HK-2 (cell line): ENCODE results near the gene PDCD6IP.
A peak's percentile ranks its signal among the peaks of the same experiment; 100 is the strongest.
"Not testable (repeated sequence)": the region's sequence is repeated elsewhere in the genome, so short reads cannot be mapped to it uniquely, and the experiment has no call there.

Experiments used
- DNase-seq: peaks from one replicate; pipeline ENCODE4 v3.0.0-alpha.2; 2018; ENCODE audit not compliant: unreplicated experiment

PDCD6IP gene, protein sequence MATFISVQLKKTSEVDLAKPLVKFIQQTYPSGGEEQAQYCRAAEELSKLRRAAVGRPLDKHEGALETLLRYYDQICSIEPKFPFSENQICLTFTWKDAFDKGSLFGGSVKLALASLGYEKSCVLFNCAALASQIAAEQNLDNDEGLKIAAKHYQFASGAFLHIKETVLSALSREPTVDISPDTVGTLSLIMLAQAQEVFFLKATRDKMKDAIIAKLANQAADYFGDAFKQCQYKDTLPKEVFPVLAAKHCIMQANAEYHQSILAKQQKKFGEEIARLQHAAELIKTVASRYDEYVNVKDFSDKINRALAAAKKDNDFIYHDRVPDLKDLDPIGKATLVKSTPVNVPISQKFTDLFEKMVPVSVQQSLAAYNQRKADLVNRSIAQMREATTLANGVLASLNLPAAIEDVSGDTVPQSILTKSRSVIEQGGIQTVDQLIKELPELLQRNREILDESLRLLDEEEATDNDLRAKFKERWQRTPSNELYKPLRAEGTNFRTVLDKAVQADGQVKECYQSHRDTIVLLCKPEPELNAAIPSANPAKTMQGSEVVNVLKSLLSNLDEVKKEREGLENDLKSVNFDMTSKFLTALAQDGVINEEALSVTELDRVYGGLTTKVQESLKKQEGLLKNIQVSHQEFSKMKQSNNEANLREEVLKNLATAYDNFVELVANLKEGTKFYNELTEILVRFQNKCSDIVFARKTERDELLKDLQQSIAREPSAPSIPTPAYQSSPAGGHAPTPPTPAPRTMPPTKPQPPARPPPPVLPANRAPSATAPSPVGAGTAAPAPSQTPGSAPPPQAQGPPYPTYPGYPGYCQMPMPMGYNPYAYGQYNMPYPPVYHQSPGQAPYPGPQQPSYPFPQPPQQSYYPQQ

DNA sequence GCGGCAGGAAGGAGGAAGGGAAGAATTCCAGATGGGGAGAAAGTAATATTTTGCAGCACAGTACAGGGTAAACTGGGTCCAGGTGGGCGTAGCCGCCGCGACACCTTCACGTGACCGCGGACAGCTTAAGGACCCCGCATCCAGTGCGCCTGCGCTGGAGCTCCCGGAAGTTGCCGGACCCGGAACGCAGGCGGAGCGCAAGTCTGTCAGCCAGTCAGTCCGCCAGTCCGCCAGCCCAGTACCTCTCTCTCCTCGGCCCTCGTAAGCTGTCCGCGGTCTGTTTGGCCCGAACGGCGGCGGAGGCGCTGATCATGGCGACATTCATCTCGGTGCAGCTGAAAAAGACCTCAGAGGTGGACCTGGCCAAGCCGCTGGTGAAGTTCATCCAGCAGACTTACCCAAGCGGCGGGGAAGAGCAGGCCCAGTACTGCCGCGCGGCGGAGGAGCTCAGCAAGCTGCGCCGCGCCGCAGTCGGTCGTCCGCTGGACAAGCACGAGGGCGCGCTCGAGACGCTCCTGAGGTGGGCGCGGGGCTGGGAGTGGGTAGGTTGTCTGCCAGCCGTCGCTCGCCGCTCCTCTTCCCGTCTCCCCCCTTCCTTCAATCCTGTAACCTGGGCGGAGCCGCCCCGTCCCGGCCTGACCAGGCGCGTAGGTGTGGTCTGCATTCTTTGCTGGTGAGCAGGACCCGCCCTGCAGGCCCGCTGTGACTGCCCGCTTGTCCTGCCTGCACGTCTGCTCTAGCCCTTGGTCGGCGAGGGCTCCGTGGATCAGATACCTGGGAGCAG, at the start of gene PDCD6IP:
TSS of gene PDCD6IP (plus strand) at position 213 of the 784 bp plus-strand sequence. CDS start at position 312, 99 bp downstream.
- DNase-seq, result peak; percentile 90

DNA sequence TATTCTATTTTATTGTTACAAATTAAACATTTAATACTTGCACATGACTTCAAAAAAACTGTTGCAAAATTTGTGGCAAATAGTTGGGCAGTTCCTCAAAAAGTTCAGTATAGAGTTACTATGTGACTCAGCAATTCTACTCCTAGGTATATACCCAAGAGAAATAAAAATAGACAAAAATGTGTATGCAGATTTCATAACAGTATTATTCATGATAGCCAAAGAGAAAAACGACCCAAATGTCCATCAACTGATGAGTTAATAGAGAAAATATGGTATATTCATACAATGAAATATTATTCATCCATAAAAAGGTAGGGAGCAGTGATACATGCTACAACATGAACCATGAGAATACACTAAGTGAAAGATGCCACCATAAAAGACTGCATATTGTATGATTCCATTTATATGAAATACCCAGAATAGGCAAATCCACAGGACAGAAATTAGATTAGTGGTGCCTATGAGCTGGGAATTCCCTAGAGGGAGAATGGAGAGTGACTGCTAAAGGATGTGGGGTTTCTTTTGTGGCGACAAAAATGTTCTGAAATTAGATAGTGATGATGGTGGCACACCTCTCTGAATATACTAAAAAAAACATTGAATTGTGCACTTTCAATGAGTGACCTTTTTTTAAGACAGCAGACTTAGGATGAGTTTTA, 48.8 kb upstream of the PDCD6IP start:
- no peak for DNase-seq

DNA sequence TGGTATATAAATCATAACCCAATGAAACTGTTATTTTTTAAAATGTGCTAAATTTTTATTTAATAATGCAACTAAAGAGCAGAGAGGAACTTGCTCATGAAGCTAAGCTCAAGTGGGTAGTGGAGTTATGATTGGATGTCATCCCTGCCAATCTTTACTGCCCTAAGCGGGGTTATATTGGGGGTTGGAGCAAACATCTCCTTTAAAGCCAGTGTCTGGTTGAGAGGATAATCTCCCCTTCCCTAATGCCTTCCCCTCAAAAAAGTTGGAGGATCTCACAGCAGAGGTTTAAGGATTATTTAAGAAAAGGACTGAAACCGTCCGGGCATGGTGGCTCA, 48.2 kb upstream of the PDCD6IP start:
- DNase-seq, result no peak

DNA sequence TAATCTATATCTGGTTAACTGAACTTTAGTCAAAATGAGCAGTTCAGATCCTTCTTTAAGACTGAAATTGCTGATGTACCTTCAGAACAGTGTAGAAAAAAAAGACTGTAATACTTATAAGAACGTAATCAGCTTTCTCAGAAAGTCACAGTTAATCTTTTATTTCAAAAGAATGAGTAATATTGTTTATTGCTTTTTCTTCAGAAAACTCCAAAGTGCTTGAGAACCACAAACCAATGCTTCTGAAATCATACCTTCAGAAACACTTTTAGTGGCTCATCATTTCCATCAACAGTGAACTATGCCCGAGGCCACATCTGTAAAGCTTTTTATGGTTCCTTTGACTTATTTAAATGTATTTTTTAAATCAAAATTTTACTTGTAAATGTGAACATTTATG, 47.1 kb upstream of the PDCD6IP start:
- DNase-seq, result no peak

- DNase-seq, result not testable (repeated sequence)
Observed at GRCh38 chr3:33754391-33754790, 44.0 kb upstream of the PDCD6IP start.

DNA sequence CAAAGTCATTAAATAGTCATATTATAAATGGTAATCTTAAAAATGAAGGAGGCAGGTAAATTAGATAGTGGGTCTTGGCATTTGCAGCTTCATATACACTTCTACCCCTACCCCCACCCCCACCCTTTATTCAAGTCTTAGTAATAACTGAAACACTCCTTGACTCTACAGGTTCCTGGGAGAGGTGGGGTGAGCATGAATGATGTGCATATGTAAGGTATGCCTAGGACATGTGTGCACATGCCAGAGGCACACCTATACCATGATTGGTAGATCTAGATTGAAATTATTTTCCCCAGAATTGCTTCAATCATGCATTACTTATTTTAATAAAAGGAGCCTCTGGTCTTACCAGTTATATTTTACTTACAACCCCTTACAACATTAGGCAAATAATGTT, 40.1 kb upstream of the PDCD6IP start:
- DNase-seq, result no peak

GRCh38 chr3:33758864-33759263, 39.6 kb upstream of the PDCD6IP start:
- DNase-seq, result peak; percentile 6

GRCh38 chr3:33768578-33769330, 29.7 kb upstream of the PDCD6IP start:
- no peak for DNase-seq

DNA sequence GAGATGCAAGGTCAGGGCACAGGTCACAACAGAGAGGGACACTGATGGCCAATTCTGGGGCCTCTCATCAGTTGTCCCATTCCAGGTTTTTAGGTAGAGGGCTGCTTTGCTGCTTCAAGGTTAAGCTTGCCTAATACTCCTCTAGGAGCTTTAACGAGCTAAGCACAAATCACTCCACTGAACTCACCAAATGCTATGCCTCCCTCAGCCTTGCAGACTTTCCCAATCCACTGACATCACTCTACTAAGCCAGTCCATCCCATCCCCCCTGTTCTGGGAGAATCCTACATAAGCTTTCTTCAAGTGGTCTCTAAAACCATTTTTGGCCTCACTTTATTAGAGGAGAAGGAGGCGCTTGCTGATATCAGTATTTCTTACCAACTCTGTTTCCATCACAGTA, 24.8 kb upstream of the PDCD6IP start:
- no peak for DNase-seq

DNA sequence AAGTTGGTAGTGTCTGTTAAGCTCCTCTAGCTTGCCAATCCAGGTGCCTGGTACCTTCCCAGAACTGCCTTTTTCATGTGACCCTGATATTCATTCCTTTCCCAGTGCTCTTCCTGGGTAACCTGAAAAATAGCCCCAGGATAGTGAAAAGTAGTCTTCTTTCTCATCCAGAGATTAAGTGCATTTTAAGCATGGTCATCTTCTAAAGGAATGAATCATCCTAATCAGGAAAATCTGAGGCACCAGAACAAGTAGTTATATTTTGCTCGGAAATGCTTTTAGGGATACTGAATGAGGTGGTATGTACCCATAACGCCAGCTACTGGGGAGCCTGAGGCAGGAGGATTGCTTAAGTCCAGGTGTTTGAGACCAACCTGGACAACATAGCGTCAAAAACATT, 23.1 kb upstream of the PDCD6IP start:
- no peak for DNase-seq

GRCh38 chr3:33777996-33778395, 20.4 kb upstream of the PDCD6IP start:
- no peak for DNase-seq

DNA sequence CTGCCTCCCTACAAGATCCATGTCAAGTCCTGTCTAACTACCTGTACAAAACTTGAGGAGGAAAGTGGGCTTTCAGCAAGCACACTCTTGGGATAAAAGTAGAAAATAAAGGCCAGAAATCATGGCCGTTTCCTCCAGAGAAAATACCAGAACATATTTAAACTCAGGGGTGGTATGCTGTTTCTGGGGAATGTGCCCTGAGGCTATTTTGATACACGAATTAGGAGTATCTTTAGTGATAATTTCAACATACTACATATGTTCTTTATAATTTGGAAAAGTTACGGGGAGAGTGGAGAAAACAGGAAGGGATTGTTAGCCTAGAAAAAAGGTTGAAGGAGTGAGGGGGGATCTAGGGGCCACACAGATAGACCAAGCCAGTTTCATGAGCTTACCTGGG, 18.7 kb upstream of the PDCD6IP start:
- DNase-seq, result no peak

- not testable (repeated sequence) for DNase-seq
Observed at GRCh38 chr3:33781413-33781812, 17.0 kb upstream of the PDCD6IP start.

DNA sequence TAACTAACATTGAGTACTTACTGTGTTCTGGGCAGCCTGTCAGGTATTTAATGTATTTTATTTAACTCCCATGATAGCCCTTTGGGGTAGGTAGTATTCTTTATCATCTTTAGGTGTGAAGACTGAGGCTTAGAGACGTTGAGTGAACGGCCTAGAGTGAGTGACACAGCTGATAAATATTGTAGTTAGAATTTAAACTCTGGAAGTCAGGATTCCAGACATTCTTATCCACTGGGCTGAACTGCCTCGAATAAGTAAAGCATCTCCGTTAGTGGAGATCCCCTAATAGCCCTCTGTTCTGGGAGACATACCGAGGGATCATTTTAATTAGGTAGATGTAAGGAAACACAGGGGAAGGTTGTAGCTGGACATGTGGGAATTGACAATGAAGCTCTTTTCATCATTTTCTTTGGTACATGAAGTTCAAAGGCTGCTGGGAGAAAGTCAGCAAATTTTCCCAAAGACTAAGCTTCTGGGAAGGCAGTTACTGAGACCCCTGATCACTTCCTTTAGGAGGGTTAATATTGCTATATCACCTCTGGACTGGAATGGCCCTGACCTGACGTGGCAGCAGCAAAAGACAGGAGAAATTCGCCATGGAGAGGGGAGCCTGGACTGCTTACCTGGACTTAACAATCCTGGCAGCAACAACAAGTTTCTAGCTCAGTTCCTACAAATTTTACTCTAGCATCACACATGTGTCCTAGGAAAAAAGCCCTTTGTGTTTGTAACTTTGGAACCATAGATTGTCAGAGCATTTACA, 11.7 kb upstream of the PDCD6IP start:
- DNase-seq, result peak; percentile 10

- peak; percentile 48 for DNase-seq
Observed at GRCh38 chr3:33787328-33788009, 11.0 kb upstream of the PDCD6IP start.

DNA sequence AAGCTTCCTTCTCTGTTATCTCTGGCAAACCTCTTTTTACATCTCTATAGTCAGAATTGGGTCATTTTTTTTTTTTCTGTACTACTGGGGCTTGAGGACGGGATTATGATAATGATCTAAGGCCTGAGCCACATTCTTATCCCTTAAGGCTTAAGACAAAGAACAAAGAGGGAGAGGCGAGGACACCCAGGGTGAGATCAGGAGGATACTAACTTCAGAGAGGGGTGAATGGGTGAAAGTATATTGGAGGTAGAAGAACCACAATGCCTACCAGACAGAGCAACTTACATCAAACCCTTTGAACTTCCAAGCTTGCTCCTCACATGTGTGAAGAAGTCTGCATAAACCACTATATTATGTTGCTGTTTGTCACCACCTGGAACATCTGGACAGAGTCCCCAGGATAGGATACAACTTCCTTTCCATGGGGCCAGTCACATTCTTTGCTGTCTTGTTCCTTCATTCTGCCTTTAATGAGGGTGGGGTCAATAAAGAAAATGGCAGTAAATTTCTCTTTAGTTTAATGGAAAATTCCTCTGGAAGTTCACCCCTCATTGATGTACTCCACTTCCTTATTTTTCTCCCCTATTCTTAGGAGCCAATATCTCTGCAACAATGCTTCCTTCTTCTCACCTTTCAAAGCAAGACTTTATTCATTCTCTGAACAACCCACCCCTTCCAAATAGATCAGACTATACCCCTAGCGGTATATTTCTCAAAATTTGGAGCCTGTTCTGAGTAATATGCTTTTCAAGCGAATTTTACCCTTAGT, 9.1 kb upstream of the PDCD6IP start:
- no peak for DNase-seq

GRCh38 chr3:33790091-33790490, 8.3 kb upstream of the PDCD6IP start:
- no peak for DNase-seq

GRCh38 chr3:33791477-33792166, 6.8 kb upstream of the PDCD6IP start:
- no peak for DNase-seq
